ENCODE results near the gene GNAO1. TPM values are rescaled to one million over a fixed set of nuclear protein-coding genes. Genes with fewer than 3 reads are reported as not detected.

GNAO1 gene
- total RNA-seq, 1 donor from 2014 or later, result not detected

GRCh38 chr16:56347166-56347565 lies 155.9 kb downstream of the GNAO1 start:
- Histone ChIP-seq H3K4me3 (ENCODE audit: low read depth, low read length) (no peak overlapping the region), H3K36me3 (ENCODE audit: control insufficient read depth, insufficient read depth, low read length) (no peaks in the 10 kb centered on the region), H3K27me3 (ENCODE audit: control insufficient read depth, insufficient read depth, low read length) (peaks cover 3% of the 10 kb centered on the region)
- no peak for DNase-seq (ENCODE audit: low read depth)
- no peak for FAIRE-seq
- no peak for TF ChIP-seq CTCF (IDR thresholded peaks at IDR 0.05; ENCODE audit: insufficient read depth, low read length, severe bottlenecking)

- Histone ChIP-seq H3K27me3 (ENCODE audit: control insufficient read depth, insufficient read depth, low read length) (peaks cover 4% of the 10 kb centered on the region), H3K36me3 (ENCODE audit: control insufficient read depth, insufficient read depth, low read length) (no peaks in the 10 kb centered on the region), H3K4me3 (ENCODE audit: low read depth, low read length) (no peak overlapping the region)
- TF ChIP-seq CTCF (IDR thresholded peaks at IDR 0.05; ENCODE audit: insufficient read depth, low read length, severe bottlenecking), result no peak
- DNase-seq (ENCODE audit: low read depth) (no peak), FAIRE-seq (no peak)
Observed at GRCh38 chr16:56347670-56348069, 156.4 kb downstream of the GNAO1 start.

- TF ChIP-seq CTCF (IDR thresholded peaks at IDR 0.05; ENCODE audit: insufficient read depth, low read length, severe bottlenecking), result no peak
- no peak for FAIRE-seq
- no peak for DNase-seq (ENCODE audit: low read depth)
- Histone ChIP-seq H3K27me3 (ENCODE audit: control insufficient read depth, insufficient read depth, low read length) (peaks cover 4% of the 10 kb centered on the region), H3K36me3 (ENCODE audit: control insufficient read depth, insufficient read depth, low read length) (no peaks in the 10 kb centered on the region), H3K4me3 (ENCODE audit: low read depth, low read length) (no peak overlapping the region)
Observed at GRCh38 chr16:56348168-56349085, 157.1 kb downstream of the GNAO1 start.

- DNase-seq (ENCODE audit: low read depth) (no peak), FAIRE-seq (no peak)
- no peak overlapping the region for H3K4me3 ChIP-seq (ENCODE audit: low read depth, low read length)
- TF ChIP-seq CTCF (IDR thresholded peaks at IDR 0.05; ENCODE audit: insufficient read depth, low read length, severe bottlenecking), result no peak
- no peaks in the 10 kb centered on the region for H3K36me3 ChIP-seq (ENCODE audit: control insufficient read depth, insufficient read depth, low read length)
- H3K27me3 ChIP-seq (ENCODE audit: control insufficient read depth, insufficient read depth, low read length), result peaks cover 4% of the 10 kb centered on the region
Observed at GRCh38 chr16:56349086-56349415, 157.8 kb downstream of the GNAO1 start.

- Histone ChIP-seq H3K27me3 (ENCODE audit: control insufficient read depth, insufficient read depth, low read length) (peaks cover 4% of the 10 kb centered on the region), H3K4me3 (ENCODE audit: low read depth, low read length) (no peak overlapping the region), H3K36me3 (ENCODE audit: control insufficient read depth, insufficient read depth, low read length) (no peaks in the 10 kb centered on the region)
- DNase-seq (ENCODE audit: low read depth) (no peak), FAIRE-seq (no peak)
- TF ChIP-seq CTCF (IDR thresholded peaks at IDR 0.05; ENCODE audit: insufficient read depth, low read length, severe bottlenecking), result no peak
Observed at GRCh38 chr16:56349711-56350161, 158.4 kb downstream of the GNAO1 start.

Measured in bronchial epithelial cell (primary cell).